Measurements from ENCODE around the gene RGS6.

- TF ChIP-seq EZH2phosphoT487 (IDR thresholded peaks at IDR 0.05; ENCODE audit: borderline replicate concordance, low read length) (no peak), EZH2 (IDR thresholded peaks at IDR 0.05; ENCODE audit: low read length, unreplicated experiment) (no peak)
- TF ChIP-seq, protein P1, sequence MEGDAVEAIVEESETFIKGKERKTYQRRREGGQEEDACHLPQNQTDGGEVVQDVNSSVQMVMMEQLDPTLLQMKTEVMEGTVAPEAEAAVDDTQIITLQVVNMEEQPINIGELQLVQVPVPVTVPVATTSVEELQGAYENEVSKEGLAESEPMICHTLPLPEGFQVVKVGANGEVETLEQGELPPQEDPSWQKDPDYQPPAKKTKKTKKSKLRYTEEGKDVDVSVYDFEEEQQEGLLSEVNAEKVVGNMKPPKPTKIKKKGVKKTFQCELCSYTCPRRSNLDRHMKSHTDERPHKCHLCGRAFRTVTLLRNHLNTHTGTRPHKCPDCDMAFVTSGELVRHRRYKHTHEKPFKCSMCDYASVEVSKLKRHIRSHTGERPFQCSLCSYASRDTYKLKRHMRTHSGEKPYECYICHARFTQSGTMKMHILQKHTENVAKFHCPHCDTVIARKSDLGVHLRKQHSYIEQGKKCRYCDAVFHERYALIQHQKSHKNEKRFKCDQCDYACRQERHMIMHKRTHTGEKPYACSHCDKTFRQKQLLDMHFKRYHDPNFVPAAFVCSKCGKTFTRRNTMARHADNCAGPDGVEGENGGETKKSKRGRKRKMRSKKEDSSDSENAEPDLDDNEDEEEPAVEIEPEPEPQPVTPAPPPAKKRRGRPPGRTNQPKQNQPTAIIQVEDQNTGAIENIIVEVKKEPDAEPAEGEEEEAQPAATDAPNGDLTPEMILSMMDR (conservative IDR thresholded peaks at IDR 0.05; ENCODE audit: low read depth, low read length), result no peak
Observed at GRCh38 chr14:72476657-72477499, 544.6 kb downstream of the RGS6 start.
